Measurements from ENCODE around the gene DAB1.

Gene DAB1

GRCh38 chr1:56948403-56949023 lies 475.3 kb downstream of the DAB1 start:
- Histone ChIP-seq H3K4me3 (replicated peaks; ENCODE audit: insufficient read depth, low read length) (no peak overlapping the region), H3K27me3 (ENCODE audit: insufficient read depth, poor library complexity, severe bottlenecking) (no peaks in the 10 kb centered on the region), H3K27ac (replicated peaks) (no peak overlapping the region)
- no peak for DNase-seq (ENCODE audit: low read depth in 1 of 2, low spot score in 1 of 2)
- peak; percentile 94 for TF ChIP-seq SPI1 (IDR thresholded peaks at IDR 0.05; ENCODE audit: borderline replicate concordance, low read depth)
- TF ChIP-seq POLR2AphosphoS5 (IDR thresholded peaks at IDR 0.05; ENCODE audit: low read depth) = no peak

All from HL-60 (cell line).